AG09309 (cell line): ENCODE results near the gene CADM4.
"Not testable (repeated sequence)": the region's sequence is repeated elsewhere in the genome, so short reads cannot be mapped to it uniquely, and the experiment has no call there.

Experiments
- DNase-seq: peaks from one replicate; pipeline ENCODE4 v3.0.0-alpha.2; 2010; ENCODE audit warnings: low read depth
- H3K4me3 ChIP-seq: 2 replicates; pipeline ENCODE4 v1.5.1; 2011; ENCODE audit warnings: mild to moderate bottlenecking, low read depth, low read length, moderate library complexity; ENCODE audit not compliant: control insufficient read depth
- CTCF ChIP-seq: IDR thresholded peaks from 2 replicates; pipeline ENCODE4 v1.5.1; 2011; ENCODE audit warnings: mild to moderate bottlenecking, low read depth, low read length, inconsistent platforms; ENCODE audit not compliant: insufficient read depth, control insufficient read depth; ENCODE audit errors: missing control alignments

CADM4 gene

GRCh38 chr19:43607238-43608205, 32.1 kb downstream of the CADM4 start:
- no peak overlapping the region for H3K4me3 ChIP-seq
- no peak for TF ChIP-seq CTCF
- DNase-seq, result no peak

- H3K4me3 ChIP-seq, result no peak overlapping the region
- TF ChIP-seq CTCF, result no peak
- DNase-seq, result no peak
Measured at GRCh38 chr19:43606569-43607229, 33.0 kb downstream of the CADM4 start.

- no peak for DNase-seq
- TF ChIP-seq CTCF, result no peak
- no peak overlapping the region for H3K4me3 ChIP-seq
Measured at GRCh38 chr19:43605875-43606568, 33.6 kb downstream of the CADM4 start.

GRCh38 chr19:43600326-43600725, 39.3 kb downstream of the CADM4 start:
- not testable (repeated sequence) for DNase-seq

GRCh38 chr19:43599635-43600295, 39.9 kb downstream of the CADM4 start:
- no peak for DNase-seq
- no peak for TF ChIP-seq CTCF
- H3K4me3 ChIP-seq, result no peak overlapping the region

More at GRCh38 chr19:43600326-43600725, 39.3 kb downstream of the CADM4 start:
- H3K4me3 ChIP-seq, result not testable (repeated sequence)

GRCh38 chr19:43598445-43599240, 41.0 kb downstream of the CADM4 start:
- TF ChIP-seq CTCF, result no peak
- no peak overlapping the region for H3K4me3 ChIP-seq
- no peak for DNase-seq
